Right lobe of liver (tissue), 6 donors: ENCODE data around the gene WNK2. TPM values are rescaled to one million over a fixed set of nuclear protein-coding genes. Genes with fewer than 3 reads are reported as not detected.

Source experiments
- ATAC-seq, 4 donors: fragments of 200-7000 bp; cut with Tn5 transposase; one replicate each; pipeline ENCODE4 v1.9.1; 2020; ENCODE audit warnings: mild to moderate bottlenecking in 4 of 4, moderate library complexity in 4 of 4
- DNase-seq, 3 donors: peaks; one replicate each; pipeline ENCODE4 v3.0.0-alpha.2; 2020
- H3K27ac ChIP-seq, 3 donors: fragments of 200-600 bp; one replicate each; pipeline ENCODE4 v1.8.0; 2022
- H3K27me3 ChIP-seq, 2 donors: fragments of 200-600 bp; one replicate each; pipeline ENCODE4 v1.8.0; 2022
- H3K36me3 ChIP-seq, 4 donors: fragments of 200-600 bp; sonication (generic) in 1 of 4; one replicate each; pipeline versions ENCODE4 v1.5.1 to v1.8.0; 2017 to 2022; ENCODE audit warnings: control low read depth in 1 of 4
- H3K4me1 ChIP-seq, 4 donors: fragments of 200-600 bp; sonication (generic) in 1 of 4; one replicate each; pipeline versions ENCODE4 v1.5.1 to v1.8.0; 2017 to 2022; ENCODE audit warnings: control low read depth in 1 of 4
- H3K4me3 ChIP-seq, 3 donors: fragments of 200-600 bp; one replicate each; pipeline ENCODE4 v1.8.0; 2022
- H3K9me3 ChIP-seq, 4 donors: fragments of 200-600 bp; sonication (generic) in 1 of 4; one replicate each; pipeline versions ENCODE4 v1.5.1 to v1.8.0; 2017 to 2022; ENCODE audit warnings: control low read depth in 1 of 4
- POLR2A ChIP-seq: fragments of 450-650 bp; IDR thresholded peaks from one replicate; pipeline ENCODE4 v1.6.1; 2017; ENCODE audit warnings: antibody characterized with exemption, mild to moderate bottlenecking
- WGBS: methylation state at CpG from one replicate; pipeline ENCODE4 v1.1.6; 2018; ENCODE audit warnings: low coverage, low lambda C conversion rate; ENCODE audit not compliant: insufficient coverage; ENCODE audit errors: missing lambda C conversion rate; 5-methylcytosine and 5-hydroxymethylcytosine counted together
- intact Hi-C, 2 donors: fragments of 100-400 bp; cut with DNase I; formaldehyde crosslinking; loops; one replicate each; pipeline versions ENCODE4 v1.11.2 to v1.14.1; 2022
- total RNA-seq, 6 experiments: library from RNA; depleted of rRNA in 2 of 6; stranded (reverse); fragments of >200 nt in 2 of 6; fragmentation: NEBNext Ultra II Directional in 3 of 6; extraction: Animal tissue kit (Norgen Biotek cat#: 25700) in 3 of 6; gene quantifications; one replicate each; pipeline versions ENCODE4 v1.1.0 to v1.2.4, GENCODE V29; 2016 to 2023
- TF ChIP-seq, protein P1 (sequence below), 4 donors: fragments of 200-600 bp in 3 of 4; fragments of 450-650 bp in 1 of 4; IDR thresholded peaks; one replicate each; pipeline versions ENCODE4 v1.5.1 to v1.8.0; 2016 to 2022; ENCODE audit warnings: antibody characterized with exemption in 4 of 4, mild to moderate bottlenecking in 2 of 4
- donor health status: DM: no; HTN: yes; CAD: no.
- donor health status: DM: no; HTN: no; CAD: no.
- donor health status: DM: no; HTN: no; CAD: no.
- donor health status: DM: no; HTN: yes; CAD: no.
- donor health status: DM: no; HTN: yes; CAD: no.

The WNK2 gene
- total RNA-seq, 6 experiments from 2014 or later = 0.43 to 3.6 (median 1.3) TPM

DNA sequence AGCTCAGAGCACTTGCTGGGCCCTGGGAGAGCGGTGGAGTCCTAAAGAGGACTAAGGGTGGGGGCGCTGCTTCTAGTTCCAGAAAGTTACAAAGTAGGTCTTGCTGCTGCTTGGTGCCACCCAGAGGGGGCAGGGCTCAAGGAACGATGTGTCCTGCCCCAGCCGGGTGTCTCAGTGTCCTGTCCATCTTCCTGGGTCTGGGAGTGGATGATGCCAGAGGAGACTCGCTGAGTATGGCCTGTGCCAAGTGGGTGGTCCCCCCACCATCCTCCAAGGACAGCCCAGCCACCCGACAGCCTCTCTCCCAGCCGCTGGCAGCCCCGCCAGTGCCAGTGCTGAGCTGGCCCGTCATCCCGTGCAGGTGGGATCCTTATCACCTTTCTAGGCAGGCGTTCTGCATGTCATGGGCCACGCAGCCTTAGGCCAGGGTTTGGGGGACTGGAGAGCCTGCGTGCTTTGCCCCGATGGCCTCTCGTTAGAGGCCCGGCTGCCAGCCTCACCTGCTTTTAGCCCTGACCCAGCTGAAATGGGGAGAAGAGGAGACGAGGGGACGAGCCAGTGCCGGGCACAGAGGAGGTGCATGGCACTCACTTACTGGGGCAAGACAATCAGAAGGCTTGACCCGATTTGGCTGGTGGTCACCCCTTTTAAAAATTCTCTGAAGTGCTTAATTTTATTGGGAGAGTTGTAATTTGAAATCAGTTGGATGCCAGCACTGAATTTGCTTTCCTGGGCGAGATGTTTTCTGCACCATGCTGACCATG, 5.6 kb downstream of the WNK2 start:
- intact Hi-C loops = no loop called here
- Histone ChIP-seq H3K9me3 (no peaks in the 10 kb centered on the region), H3K4me3 (no peak overlapping the region), H3K36me3 (no peaks in the 10 kb centered on the region), H3K27ac (no peak overlapping the region), H3K4me1 (peaks cover 0 to 2% (median 0%) of the 10 kb centered on the region in 4 donors), H3K27me3 (peaks cover 0 to 1% of the 10 kb centered on the region in 2 donors)
- DNase-seq (peak in 1 of 3 donors; percentile 34), ATAC-seq (no peak)
- WGBS = 60% methylated on average over 1 of the region's 21 CpGs
- TF ChIP-seq, protein P1, sequence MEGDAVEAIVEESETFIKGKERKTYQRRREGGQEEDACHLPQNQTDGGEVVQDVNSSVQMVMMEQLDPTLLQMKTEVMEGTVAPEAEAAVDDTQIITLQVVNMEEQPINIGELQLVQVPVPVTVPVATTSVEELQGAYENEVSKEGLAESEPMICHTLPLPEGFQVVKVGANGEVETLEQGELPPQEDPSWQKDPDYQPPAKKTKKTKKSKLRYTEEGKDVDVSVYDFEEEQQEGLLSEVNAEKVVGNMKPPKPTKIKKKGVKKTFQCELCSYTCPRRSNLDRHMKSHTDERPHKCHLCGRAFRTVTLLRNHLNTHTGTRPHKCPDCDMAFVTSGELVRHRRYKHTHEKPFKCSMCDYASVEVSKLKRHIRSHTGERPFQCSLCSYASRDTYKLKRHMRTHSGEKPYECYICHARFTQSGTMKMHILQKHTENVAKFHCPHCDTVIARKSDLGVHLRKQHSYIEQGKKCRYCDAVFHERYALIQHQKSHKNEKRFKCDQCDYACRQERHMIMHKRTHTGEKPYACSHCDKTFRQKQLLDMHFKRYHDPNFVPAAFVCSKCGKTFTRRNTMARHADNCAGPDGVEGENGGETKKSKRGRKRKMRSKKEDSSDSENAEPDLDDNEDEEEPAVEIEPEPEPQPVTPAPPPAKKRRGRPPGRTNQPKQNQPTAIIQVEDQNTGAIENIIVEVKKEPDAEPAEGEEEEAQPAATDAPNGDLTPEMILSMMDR (IDR thresholded peaks at IDR 0.05) = no peak
- no peak for TF ChIP-seq POLR2A

DNA sequence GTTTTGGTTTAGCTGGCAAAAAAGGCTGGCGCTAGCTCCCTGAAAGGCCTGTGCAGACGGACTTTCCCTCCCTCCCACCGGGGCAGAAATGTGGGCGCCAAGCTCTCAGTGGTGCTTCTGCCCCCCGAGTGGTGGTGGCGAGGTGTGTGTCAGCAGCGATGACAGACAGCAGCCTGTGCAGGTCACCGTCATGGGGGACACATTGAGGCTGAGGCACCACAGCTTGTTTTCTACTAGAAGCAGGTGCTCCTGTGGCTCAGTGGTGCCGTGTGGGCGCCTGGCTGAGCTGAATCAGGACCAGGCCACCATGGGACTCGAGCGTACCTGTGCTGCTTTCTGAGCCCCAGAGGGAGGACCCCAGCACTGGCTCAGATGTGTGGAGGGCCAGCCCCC, 6.2 kb downstream of the WNK2 start:
- ATAC-seq (no peak), DNase-seq (peak in 1 of 3 donors; percentile 45)
- Histone ChIP-seq H3K9me3 (no peaks in the 10 kb centered on the region), H3K36me3 (no peaks in the 10 kb centered on the region), H3K4me3 (no peak overlapping the region), H3K27ac (no peak overlapping the region), H3K27me3 (no peaks in the 10 kb centered on the region), H3K4me1 (no peaks in the 10 kb centered on the region)
- WGBS = no CpG with 5 or more reads among the region's 12 CpGs
- intact Hi-C loops = no loop called here
- TF ChIP-seq, protein P1 (IDR thresholded peaks at IDR 0.05) = no peak
- TF ChIP-seq POLR2A = no peak

DNA sequence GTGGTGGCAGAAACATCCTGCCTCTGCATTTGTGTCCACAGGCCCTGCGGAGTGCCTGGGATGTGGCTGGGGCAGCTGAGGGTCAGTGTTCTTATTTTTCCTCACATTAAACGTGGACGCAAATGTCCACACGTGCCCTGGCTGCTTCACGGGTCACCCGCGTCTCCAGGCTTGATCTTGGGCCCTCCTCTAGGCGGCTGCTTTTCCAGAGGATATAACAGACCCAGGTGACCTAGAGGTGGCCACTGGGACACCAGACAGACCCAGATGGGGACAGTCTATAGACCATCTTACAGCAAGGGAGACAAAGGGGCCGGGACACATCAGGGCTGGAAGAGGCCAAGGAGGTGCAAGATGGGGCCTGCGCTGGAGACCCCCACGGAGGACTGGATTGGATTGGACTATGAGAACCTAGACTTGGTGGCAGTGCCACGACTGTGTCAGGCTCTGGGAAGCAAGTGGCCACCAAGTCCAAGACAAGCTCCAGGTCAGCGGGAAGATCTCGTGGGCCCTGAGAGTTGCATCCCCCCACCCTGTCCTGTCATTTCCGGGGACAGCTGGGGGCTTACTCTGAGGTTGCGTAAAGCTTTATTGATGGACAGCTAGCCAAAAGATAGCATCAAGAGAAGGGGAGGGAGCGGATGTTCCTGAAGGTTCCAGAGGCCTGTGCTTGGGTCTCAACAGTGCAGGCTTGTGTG, 6.9 kb downstream of the WNK2 start:
- Histone ChIP-seq H3K9me3 (no peaks in the 10 kb centered on the region), H3K27ac (no peak overlapping the region), H3K27me3 (no peaks in the 10 kb centered on the region), H3K4me1 (no peaks in the 10 kb centered on the region), H3K36me3 (no peaks in the 10 kb centered on the region), H3K4me3 (no peak overlapping the region)
- ATAC-seq (no peak), DNase-seq (peak in 1 of 3 donors; percentile 29)
- intact Hi-C loops = no loop called here
- TF ChIP-seq, protein P1 (IDR thresholded peaks at IDR 0.05) = no peak
- TF ChIP-seq POLR2A = no peak
- WGBS = 70% methylated on average over 2 of the region's 17 CpGs

DNA sequence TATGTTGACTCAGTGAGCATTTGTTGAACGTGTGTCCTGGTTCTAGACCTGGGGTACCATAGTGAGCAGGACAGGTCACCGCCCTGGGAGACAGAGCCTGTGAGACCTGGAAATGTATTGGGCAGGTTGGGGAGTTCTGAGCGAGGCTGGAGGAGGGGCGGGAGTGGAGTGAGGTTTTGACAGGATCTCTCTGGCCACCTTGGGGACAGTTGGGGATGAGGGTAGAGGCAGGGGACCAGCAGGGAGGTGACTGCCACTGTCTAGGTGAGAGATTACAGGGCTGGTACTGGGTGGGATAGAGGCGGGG, 7.4 kb downstream of the WNK2 start:
- Histone ChIP-seq H3K9me3 (no peaks in the 10 kb centered on the region), H3K36me3 (no peaks in the 10 kb centered on the region), H3K27me3 (no peaks in the 10 kb centered on the region), H3K4me1 (no peaks in the 10 kb centered on the region), H3K27ac (no peak overlapping the region), H3K4me3 (no peak overlapping the region)
- ATAC-seq (no peak), DNase-seq (peak in 1 of 3 donors; percentile 20)
- intact Hi-C loops = no loop called here
- 75% methylated on average over 5 of the region's 5 CpGs for WGBS
- TF ChIP-seq, protein P1 (IDR thresholded peaks at IDR 0.05) = no peak
